Cardiac muscle cell (in vitro differentiated cells and primary cell): ENCODE results near the gene CEACAM3. TPM values are rescaled to one million over a fixed set of nuclear protein-coding genes. Genes with fewer than 3 reads are reported as not detected.

Experiments
- DNase-seq, 2 donors: peaks; one replicate each; pipeline versions ENCODE4 v3.0.0 to v3.0.0-alpha.2; 2010 to 2017; ENCODE audit warnings: low read depth in 1 of 2, low spot score in 1 of 2
- H3K27ac ChIP-seq: fragments of 200-600 bp; sonication (generic); 2 replicates; pipeline ENCODE4 v1.5.1; 2016
- H3K27me3 ChIP-seq: fragments of 200-600 bp; sonication (generic); 2 replicates; pipeline ENCODE4 v1.6.0; 2016; ENCODE audit warnings: control low read depth
- H3K36me3 ChIP-seq: fragments of 200-600 bp; sonication (generic); 2 replicates; pipeline ENCODE4 v1.5.1; 2016; ENCODE audit warnings: control low read depth
- H3K4me1 ChIP-seq: fragments of 200-600 bp; sonication (generic); 2 replicates; pipeline ENCODE4 v1.8.1; 2017; ENCODE audit warnings: low read depth, mild to moderate bottlenecking, mixed run types
- H3K4me3 ChIP-seq: fragments of 200-600 bp; sonication (generic); 2 replicates; pipeline ENCODE4 v1.5.1; 2016; ENCODE audit warnings: mild to moderate bottlenecking
- H3K9me3 ChIP-seq: fragments of 200-600 bp; sonication (generic); 2 replicates; pipeline ENCODE4 v1.5.1; 2017; ENCODE audit warnings: low read depth, mild to moderate bottlenecking, control low read depth
- CTCF ChIP-seq: IDR thresholded peaks from 2 replicates; pipeline ENCODE4 v1.5.1; 2012; ENCODE audit warnings: low read depth, mild to moderate bottlenecking, low read length
- polyA plus RNA-seq: library from polyadenylated mRNA; unstranded; fragments of >200 nt; fragmentation: Nextera tagmentation; extraction: Ambion mirVana; gene quantifications from 2 replicates; pipeline ENCODE4 v1.2.1, GENCODE V29; 2016
- total RNA-seq: library from RNA; depleted of rRNA; stranded (reverse); fragments of >200 nt; gene quantifications from 2 replicates; pipeline ENCODE4 v1.2.3, GENCODE V29; 2016

The CEACAM3 gene
- total and polyA plus RNA-seq, 2 experiments from 2014 or later = not detected

DNA sequence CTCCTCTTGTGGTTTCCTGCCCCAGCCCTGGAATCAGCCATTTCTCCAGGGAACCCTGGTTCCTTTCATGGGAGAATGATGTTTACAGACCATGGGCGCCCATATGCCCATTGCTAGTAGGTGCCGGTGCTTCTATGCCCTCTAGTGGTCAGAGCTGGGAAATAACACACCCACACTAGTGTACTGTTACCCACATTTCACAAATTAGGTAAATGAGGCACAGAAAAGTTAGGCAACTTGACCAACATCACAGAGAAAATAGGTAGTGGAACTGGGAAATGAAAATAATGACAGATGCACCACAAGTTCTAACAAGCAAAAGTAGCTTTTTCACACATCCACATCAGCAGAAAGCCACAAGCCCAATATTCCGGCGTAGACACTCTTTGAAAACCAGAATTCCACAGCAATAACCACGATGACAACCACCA, 1.3 kb upstream of the CEACAM3 start:
- peak; percentile 3 to 41 for DNase-seq
- H3K9me3 ChIP-seq = no peaks in the 10 kb centered on the region
- H3K27me3 ChIP-seq = no peaks in the 10 kb centered on the region
- TF ChIP-seq CTCF = peak; percentile 86
- H3K36me3 ChIP-seq = no peaks in the 10 kb centered on the region
- no peaks in the 10 kb centered on the region for H3K4me1 ChIP-seq
- H3K27ac ChIP-seq = no peak overlapping the region
- no peak overlapping the region for H3K4me3 ChIP-seq

- no peak for TF ChIP-seq CTCF
- Histone ChIP-seq H3K27ac (no peak overlapping the region), H3K4me1 (no peaks in the 10 kb centered on the region), H3K9me3 (no peaks in the 10 kb centered on the region), H3K36me3 (no peaks in the 10 kb centered on the region), H3K4me3 (no peak overlapping the region), H3K27me3 (no peaks in the 10 kb centered on the region)
- no peak for DNase-seq
These were observed 514 bp downstream of the CEACAM3 start for GRCh38 chr19:41796901-41797300.

- Histone ChIP-seq H3K27ac (no peak overlapping the region), H3K9me3 (no peaks in the 10 kb centered on the region), H3K4me1 (no peaks in the 10 kb centered on the region), H3K36me3 (no peaks in the 10 kb centered on the region), H3K4me3 (no peak overlapping the region), H3K27me3 (no peaks in the 10 kb centered on the region)
- no peak for TF ChIP-seq CTCF
- DNase-seq = no peak
These were observed 3.1 kb downstream of the CEACAM3 start for GRCh38 chr19:41799444-41800000.

DNA sequence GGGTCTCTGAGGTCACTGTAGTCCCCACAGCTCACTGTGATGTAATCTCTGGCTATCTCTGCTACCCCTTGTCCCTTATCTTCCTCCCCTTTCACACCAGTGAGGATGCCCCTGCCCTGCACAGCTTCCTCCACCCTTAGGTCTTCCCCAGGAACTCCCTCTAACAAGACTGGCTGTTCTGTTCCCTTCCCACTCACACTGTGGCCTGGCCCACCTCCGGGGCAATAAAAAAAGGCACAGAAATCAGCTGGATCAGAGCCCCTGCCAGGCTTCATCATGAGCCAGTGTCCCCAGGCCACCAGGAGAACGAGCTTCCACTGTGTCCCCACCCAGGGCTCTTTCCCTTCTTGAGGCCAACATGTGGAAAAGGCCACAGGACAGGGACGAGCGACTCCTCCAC, 4.6 kb downstream of the CEACAM3 start:
- Histone ChIP-seq H3K9me3 (no peaks in the 10 kb centered on the region), H3K27ac (no peak overlapping the region), H3K36me3 (no peaks in the 10 kb centered on the region), H3K27me3 (no peaks in the 10 kb centered on the region), H3K4me1 (no peaks in the 10 kb centered on the region), H3K4me3 (no peak overlapping the region)
- DNase-seq = no peak
- TF ChIP-seq CTCF = no peak

DNA sequence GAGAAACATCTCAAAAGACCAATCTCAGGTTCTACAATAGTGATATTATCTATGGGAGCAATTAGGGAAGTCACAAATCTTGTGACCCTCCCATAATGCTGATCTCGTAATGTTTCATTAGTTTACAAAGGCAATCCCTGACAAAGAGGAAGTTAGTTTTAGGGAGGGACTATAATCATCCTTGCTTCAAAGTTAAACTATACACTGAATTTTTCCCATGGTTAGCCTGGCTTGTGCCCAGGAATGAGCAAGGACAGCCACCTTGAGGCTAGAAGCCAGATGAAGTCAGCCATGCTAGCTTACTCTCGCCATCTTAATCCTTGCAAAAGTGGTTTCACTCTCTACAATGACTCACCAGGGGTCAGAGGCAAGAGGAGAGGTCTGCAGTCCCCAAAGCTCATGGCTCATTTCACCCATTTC, 5.4 kb downstream of the CEACAM3 start:
- Histone ChIP-seq H3K36me3 (no peaks in the 10 kb centered on the region), H3K9me3 (no peaks in the 10 kb centered on the region), H3K4me3 (no peak overlapping the region), H3K4me1 (no peaks in the 10 kb centered on the region), H3K27ac (no peak overlapping the region), H3K27me3 (no peaks in the 10 kb centered on the region)
- no peak for DNase-seq
- TF ChIP-seq CTCF = no peak
